SK-N-SH (cell line): ENCODE measurements around the gene CNRIP1. TPM values are rescaled to one million over a fixed set of nuclear protein-coding genes. Genes with fewer than 3 reads are reported as not detected.

Experiments
- CTCF ChIA-PET: fragments of 300-600, 350-600 bp; formaldehyde crosslinking; extraction: SDS; loops from one replicate; lab custom pipeline; 2021; lab: Yijun Ruan, JAX
- POLR2A ChIA-PET: fragments of 350-600 bp; sonication (Branson Sonifier 250); formaldehyde crosslinking; extraction: SDS; loops from one replicate; lab custom pipeline; 2020; ENCODE audit warnings: antibody characterized with exemption, inconsistent platforms; lab: Yijun Ruan, JAX
- DNase-seq: peaks from one replicate; pipeline ENCODE4 v3.0.0; 2012
- H2AFZ ChIP-seq: fragments of 200-600 bp; sonication (generic); 2 replicates; pipeline ENCODE4 v1.8.1; 2016; ENCODE audit warnings: antibody characterized with exemption, mild to moderate bottlenecking, low read depth
- H3F3A ChIP-seq: fragments of 200-600 bp; sonication (generic); replicated peaks from 2 replicates; pipeline ENCODE3; 2016; ENCODE audit warnings: antibody characterized with exemption, mild to moderate bottlenecking; ENCODE audit not compliant: insufficient read depth
- H3K27ac ChIP-seq, 2 experiments: fragments of 200-500 bp in 1 of 2; fragments of 200-600 bp in 1 of 2; sonication (Bioruptor generic) in 1 of 2; sonication (generic), shearing (Covaris generic) in 1 of 2; 2 replicates each; pipeline versions ENCODE4 v1.5.1 to v1.6.1; 2014 to 2016; ENCODE audit warnings: low read depth in 2 of 2, inconsistent platforms in 1 of 2, low read length in 1 of 2, mild to moderate bottlenecking in 1 of 2, mixed read lengths in 1 of 2
- H3K27me3 ChIP-seq: fragments of 200-600 bp; sonication (generic), shearing (Covaris generic); 2 replicates; pipeline ENCODE4 v1.6.1; 2016; ENCODE audit warnings: mixed run types; ENCODE audit not compliant: insufficient read depth
- H3K36me3 ChIP-seq, 2 experiments: fragments of 200-500 bp in 1 of 2; fragments of 200-600 bp in 1 of 2; sonication (Bioruptor generic) in 1 of 2; sonication (generic) in 1 of 2; replicated peaks in 1 of 2; 2 replicates each; pipeline versions ENCODE3 to v1.5.1; 2014 to 2016; ENCODE audit warnings: low read length in 1 of 2, mild to moderate bottlenecking in 1 of 2; ENCODE audit not compliant: insufficient read depth in 2 of 2, control insufficient read depth in 1 of 2
- H3K4me1 ChIP-seq, 2 experiments: fragments of 200-500 bp in 1 of 2; fragments of 200-600 bp in 1 of 2; sonication (Bioruptor generic) in 1 of 2; sonication (generic), shearing (Covaris generic) in 1 of 2; 2 replicates each; pipeline versions ENCODE4 v1.5.1 to v1.6.1; 2014 to 2016; ENCODE audit warnings: low read depth in 1 of 2, low read length in 1 of 2, mixed run types in 1 of 2; ENCODE audit not compliant: insufficient read depth in 2 of 2, control insufficient read depth in 1 of 2
- H3K4me2 ChIP-seq: fragments of 200-600 bp; sonication (generic), shearing (Covaris generic); 2 replicates; pipeline ENCODE4 v1.6.1; 2017; ENCODE audit warnings: mixed run types
- H3K4me3 ChIP-seq, 2 experiments: fragments of 200-500 bp in 1 of 2; fragments of 200-600 bp in 1 of 2; sonication (Bioruptor generic) in 1 of 2; sonication (generic), shearing (Covaris generic) in 1 of 2; 2 replicates each; pipeline versions ENCODE4 v1.5.1 to v1.8.1; 2014 to 2016; ENCODE audit warnings: low read depth in 2 of 2, inconsistent platforms in 1 of 2, low read length in 1 of 2, mild to moderate bottlenecking in 1 of 2, mixed read lengths in 1 of 2, moderate library complexity in 1 of 2
- H3K79me2 ChIP-seq: fragments of 200-600 bp; sonication (generic); 2 replicates; pipeline ENCODE4 v1.8.1; 2017; ENCODE audit warnings: mild to moderate bottlenecking; ENCODE audit not compliant: insufficient read depth
- H3K9ac ChIP-seq: fragments of 200-600 bp; sonication (generic); 2 replicates; pipeline ENCODE4 v1.6.1; 2017; ENCODE audit warnings: mixed run types
- H3K9me2 ChIP-seq: fragments of 200-600 bp; sonication (generic); 2 replicates; pipeline ENCODE4 v1.6.1; 2017; ENCODE audit warnings: mixed run types
- H3K9me3 ChIP-seq: fragments of 200-600 bp; sonication (generic); 2 replicates; pipeline ENCODE4 v1.6.1; 2017; ENCODE audit warnings: mixed run types, mild to moderate bottlenecking, moderate library complexity
- H4K20me1 ChIP-seq: fragments of 200-600 bp; sonication (generic); 2 replicates; pipeline ENCODE4 v1.6.1; 2017; ENCODE audit warnings: mild to moderate bottlenecking, mixed run types; ENCODE audit not compliant: insufficient read depth
- CHD2 ChIP-seq: fragments of 150-350 bp; IDR thresholded peaks from 2 replicates; pipeline ENCODE4 v1.6.1; 2018; ENCODE audit warnings: low read length; ENCODE audit not compliant: partially characterized antibody
- ELF1 ChIP-seq: IDR thresholded peaks from 2 replicates; pipeline ENCODE4 v1.4.0; 2012
- EP300 ChIP-seq, 2 experiments: IDR thresholded peaks; 2 replicates each; pipeline versions ENCODE4 v1.4.0 to v1.6.1; 2012; ENCODE audit warnings: borderline replicate concordance in 1 of 2, low read depth in 1 of 2, low read length in 1 of 2
- FOSL2 ChIP-seq: IDR thresholded peaks from 2 replicates; pipeline ENCODE4 v1.4.0; 2012; ENCODE audit warnings: low read depth, mild to moderate bottlenecking, moderate library complexity, borderline replicate concordance
- FOXJ3 ChIP-seq: sonication (generic); formaldehyde crosslinking; IDR thresholded peaks from 2 replicates; pipeline ENCODE4 v1.5.1; 2020; ENCODE audit warnings: mild to moderate bottlenecking, missing genetic modification reagents
- GABPA ChIP-seq: IDR thresholded peaks from 2 replicates; pipeline ENCODE4 v1.4.0; 2012; ENCODE audit warnings: low read depth, mild to moderate bottlenecking
- GATA2 ChIP-seq: sonication (generic); formaldehyde crosslinking; IDR thresholded peaks from 2 replicates; pipeline ENCODE4 v1.5.0; 2020; ENCODE audit warnings: mild to moderate bottlenecking, missing genetic modification reagents
- JUND ChIP-seq: IDR thresholded peaks from 2 replicates; pipeline ENCODE4 v1.4.0; 2012
- NRF1 ChIP-seq: IDR thresholded peaks from 2 replicates; pipeline ENCODE4 v1.6.1; 2012; ENCODE audit warnings: low read depth, mild to moderate bottlenecking, low read length
- POLR2AphosphoS5 ChIP-seq: IDR thresholded peaks from 2 replicates; pipeline ENCODE4 v1.6.1; 2012; ENCODE audit warnings: low read depth, low read length
- RAD21 ChIP-seq: IDR thresholded peaks from 2 replicates; pipeline ENCODE4 v1.6.1; 2012; ENCODE audit warnings: mild to moderate bottlenecking, low read length
- RFX5 ChIP-seq: IDR thresholded peaks from 2 replicates; pipeline ENCODE4 v1.6.1; 2012; ENCODE audit warnings: mild to moderate bottlenecking, improper control_type of control experiment, low read length
- SIN3A ChIP-seq: IDR thresholded peaks from 2 replicates; pipeline ENCODE4 v1.6.1; 2012; ENCODE audit warnings: low read depth, mild to moderate bottlenecking, low read length, moderate library complexity, borderline replicate concordance
- SMC3 ChIP-seq: IDR thresholded peaks from 2 replicates; pipeline ENCODE4 v1.6.1; 2012; ENCODE audit warnings: low read depth, low read length, improper control_type of control experiment
- TCF12 ChIP-seq: IDR thresholded peaks from 2 replicates; pipeline ENCODE4 v1.4.0; 2012
- USF2 ChIP-seq: fragments of 150-350 bp; IDR thresholded peaks from 2 replicates; pipeline ENCODE4 v1.6.1; 2017; ENCODE audit warnings: antibody characterized with exemption, low read length, low read depth, borderline replicate concordance
- YY1 ChIP-seq: IDR thresholded peaks from 2 replicates; pipeline ENCODE4 v1.4.0; 2012; ENCODE audit warnings: low read depth, mild to moderate bottlenecking
- WGBS: methylation state at CpG from one replicate; pipeline ENCODE4 v1.1.6; 2017; ENCODE audit warnings: low lambda C conversion rate; 5-methylcytosine and 5-hydroxymethylcytosine counted together
- polyA plus RNA-seq, 3 experiments: library from polyadenylated mRNA; depleted of rRNA; stranded (reverse); fragments of >200 nt; gene quantifications; 2 replicates each; pipeline ENCODE4 v1.2.3, GENCODE V29; 2012
- TF ChIP-seq, protein P1 (sequence below): IDR thresholded peaks from 2 replicates; pipeline ENCODE4 v1.6.1; 2012; ENCODE audit warnings: mild to moderate bottlenecking, low read depth, low read length, moderate library complexity
- TF ChIP-seq, protein P2 (sequence below): IDR thresholded peaks from 2 replicates; pipeline ENCODE4 v1.4.0; 2012; ENCODE audit warnings: low read depth, borderline replicate concordance
- TF ChIP-seq, protein P3 (sequence below): fragments of 200-600 bp; sonication (generic); IDR thresholded peaks from 2 replicates; pipeline ENCODE4 v1.6.1; 2017; ENCODE audit warnings: antibody characterized with exemption, mild to moderate bottlenecking, moderate library complexity

Gene CNRIP1
- polyA plus RNA-seq, 1 of the 3 experiments (the other 2 are of a cell fraction) = 55.5 TPM

GRCh38 chr2:68333931-68334330 is 14.2 kb upstream of the CNRIP1 start (continued):
- TF ChIP-seq, protein P1, sequence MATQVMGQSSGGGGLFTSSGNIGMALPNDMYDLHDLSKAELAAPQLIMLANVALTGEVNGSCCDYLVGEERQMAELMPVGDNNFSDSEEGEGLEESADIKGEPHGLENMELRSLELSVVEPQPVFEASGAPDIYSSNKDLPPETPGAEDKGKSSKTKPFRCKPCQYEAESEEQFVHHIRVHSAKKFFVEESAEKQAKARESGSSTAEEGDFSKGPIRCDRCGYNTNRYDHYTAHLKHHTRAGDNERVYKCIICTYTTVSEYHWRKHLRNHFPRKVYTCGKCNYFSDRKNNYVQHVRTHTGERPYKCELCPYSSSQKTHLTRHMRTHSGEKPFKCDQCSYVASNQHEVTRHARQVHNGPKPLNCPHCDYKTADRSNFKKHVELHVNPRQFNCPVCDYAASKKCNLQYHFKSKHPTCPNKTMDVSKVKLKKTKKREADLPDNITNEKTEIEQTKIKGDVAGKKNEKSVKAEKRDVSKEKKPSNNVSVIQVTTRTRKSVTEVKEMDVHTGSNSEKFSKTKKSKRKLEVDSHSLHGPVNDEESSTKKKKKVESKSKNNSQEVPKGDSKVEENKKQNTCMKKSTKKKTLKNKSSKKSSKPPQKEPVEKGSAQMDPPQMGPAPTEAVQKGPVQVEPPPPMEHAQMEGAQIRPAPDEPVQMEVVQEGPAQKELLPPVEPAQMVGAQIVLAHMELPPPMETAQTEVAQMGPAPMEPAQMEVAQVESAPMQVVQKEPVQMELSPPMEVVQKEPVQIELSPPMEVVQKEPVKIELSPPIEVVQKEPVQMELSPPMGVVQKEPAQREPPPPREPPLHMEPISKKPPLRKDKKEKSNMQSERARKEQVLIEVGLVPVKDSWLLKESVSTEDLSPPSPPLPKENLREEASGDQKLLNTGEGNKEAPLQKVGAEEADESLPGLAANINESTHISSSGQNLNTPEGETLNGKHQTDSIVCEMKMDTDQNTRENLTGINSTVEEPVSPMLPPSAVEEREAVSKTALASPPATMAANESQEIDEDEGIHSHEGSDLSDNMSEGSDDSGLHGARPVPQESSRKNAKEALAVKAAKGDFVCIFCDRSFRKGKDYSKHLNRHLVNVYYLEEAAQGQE = no peak
- TF ChIP-seq ELF1 (no peak), FOSL2 (no peak), RAD21 (no peak), YY1 (no peak), TCF12 (no peak), CHD2 (no peak)

DNA sequence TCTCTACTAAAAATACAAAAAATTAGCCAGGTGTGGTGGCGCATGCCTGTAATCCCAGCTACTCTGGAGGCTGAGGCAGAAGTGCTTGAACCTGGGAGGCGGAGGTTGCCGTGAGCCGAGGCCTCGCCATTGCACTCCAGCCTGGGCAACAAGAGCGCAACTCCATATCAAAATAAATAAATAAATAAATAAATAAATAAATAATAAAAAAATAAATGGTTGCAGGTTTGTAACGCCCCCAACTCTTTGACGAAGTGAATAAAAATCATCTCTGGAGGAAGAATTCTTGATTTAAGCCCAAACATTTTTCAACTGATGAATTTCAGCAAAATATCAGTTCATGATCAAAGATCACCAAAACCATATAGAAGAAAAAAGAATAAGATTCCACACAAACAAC is 13.3 kb upstream of the CNRIP1 start:
- Histone ChIP-seq H2AFZ (no peak overlapping the region), H3K9ac (no peak overlapping the region), H3K9me2 (no peaks in the 10 kb centered on the region), H3K27ac (no peak overlapping the region), H3K4me1 (no peaks in the 10 kb centered on the region), H3K27me3 (no peaks in the 10 kb centered on the region), H3K79me2 (no peaks in the 10 kb centered on the region), H3K4me3 (no peak overlapping the region), H3K9me3 (no peaks in the 10 kb centered on the region; the same call in 1 of the 2 replicates), H3F3A (no peaks in the 10 kb centered on the region), H3K4me2 (no peak overlapping the region), H4K20me1 (no peaks in the 10 kb centered on the region), H3K36me3 (no peaks in the 10 kb centered on the region)
- POLR2A ChIA-PET = no interaction called here
- 77% methylated on average over 8 of the region's 8 CpGs for WGBS
- DNase-seq = no peak
- CTCF ChIA-PET = interaction anchor here (1.0 to 1.6 kb wide), 2 partner anchors 109 to 131 kb away, joined by 3 to 5 read pairs; no protein-coding TSS in a partner anchor
- TF ChIP-seq FOXJ3 = no peak
- no peak for TF ChIP-seq JUND
- TF ChIP-seq, protein P1 = no peak
- TF ChIP-seq NRF1 = no peak
- no peak for TF ChIP-seq ELF1
- no peak for TF ChIP-seq RAD21
- no peak for TF ChIP-seq POLR2AphosphoS5
- TF ChIP-seq, protein P2, sequence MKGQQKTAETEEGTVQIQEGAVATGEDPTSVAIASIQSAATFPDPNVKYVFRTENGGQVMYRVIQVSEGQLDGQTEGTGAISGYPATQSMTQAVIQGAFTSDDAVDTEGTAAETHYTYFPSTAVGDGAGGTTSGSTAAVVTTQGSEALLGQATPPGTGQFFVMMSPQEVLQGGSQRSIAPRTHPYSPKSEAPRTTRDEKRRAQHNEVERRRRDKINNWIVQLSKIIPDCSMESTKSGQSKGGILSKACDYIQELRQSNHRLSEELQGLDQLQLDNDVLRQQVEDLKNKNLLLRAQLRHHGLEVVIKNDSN = no peak
- no peak for TF ChIP-seq SMC3
- TF ChIP-seq, protein P3, sequence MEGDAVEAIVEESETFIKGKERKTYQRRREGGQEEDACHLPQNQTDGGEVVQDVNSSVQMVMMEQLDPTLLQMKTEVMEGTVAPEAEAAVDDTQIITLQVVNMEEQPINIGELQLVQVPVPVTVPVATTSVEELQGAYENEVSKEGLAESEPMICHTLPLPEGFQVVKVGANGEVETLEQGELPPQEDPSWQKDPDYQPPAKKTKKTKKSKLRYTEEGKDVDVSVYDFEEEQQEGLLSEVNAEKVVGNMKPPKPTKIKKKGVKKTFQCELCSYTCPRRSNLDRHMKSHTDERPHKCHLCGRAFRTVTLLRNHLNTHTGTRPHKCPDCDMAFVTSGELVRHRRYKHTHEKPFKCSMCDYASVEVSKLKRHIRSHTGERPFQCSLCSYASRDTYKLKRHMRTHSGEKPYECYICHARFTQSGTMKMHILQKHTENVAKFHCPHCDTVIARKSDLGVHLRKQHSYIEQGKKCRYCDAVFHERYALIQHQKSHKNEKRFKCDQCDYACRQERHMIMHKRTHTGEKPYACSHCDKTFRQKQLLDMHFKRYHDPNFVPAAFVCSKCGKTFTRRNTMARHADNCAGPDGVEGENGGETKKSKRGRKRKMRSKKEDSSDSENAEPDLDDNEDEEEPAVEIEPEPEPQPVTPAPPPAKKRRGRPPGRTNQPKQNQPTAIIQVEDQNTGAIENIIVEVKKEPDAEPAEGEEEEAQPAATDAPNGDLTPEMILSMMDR = no peak
- TF ChIP-seq USF2 = no peak
- no peak for TF ChIP-seq RFX5
- no peak for TF ChIP-seq GABPA
- TF ChIP-seq TCF12 = no peak
- TF ChIP-seq CHD2 = no peak
- no peak for TF ChIP-seq GATA2
- TF ChIP-seq EP300 (IDR thresholded peaks at IDR 0.05; ENCODE audit: borderline replicate concordance in 1 of 2, low read depth in 1 of 2, low read length in 1 of 2) = no peak
- no peak for TF ChIP-seq SIN3A
